Superior temporal gyrus (tissue), 1 donor: ENCODE results near the gene LSM3.

Experiments used
- DNase-seq: peaks from one replicate; pipeline ENCODE4 v3.0.0-alpha.2; 2016; ENCODE audit errors: extremely low spot score

LSM3 gene

DNA sequence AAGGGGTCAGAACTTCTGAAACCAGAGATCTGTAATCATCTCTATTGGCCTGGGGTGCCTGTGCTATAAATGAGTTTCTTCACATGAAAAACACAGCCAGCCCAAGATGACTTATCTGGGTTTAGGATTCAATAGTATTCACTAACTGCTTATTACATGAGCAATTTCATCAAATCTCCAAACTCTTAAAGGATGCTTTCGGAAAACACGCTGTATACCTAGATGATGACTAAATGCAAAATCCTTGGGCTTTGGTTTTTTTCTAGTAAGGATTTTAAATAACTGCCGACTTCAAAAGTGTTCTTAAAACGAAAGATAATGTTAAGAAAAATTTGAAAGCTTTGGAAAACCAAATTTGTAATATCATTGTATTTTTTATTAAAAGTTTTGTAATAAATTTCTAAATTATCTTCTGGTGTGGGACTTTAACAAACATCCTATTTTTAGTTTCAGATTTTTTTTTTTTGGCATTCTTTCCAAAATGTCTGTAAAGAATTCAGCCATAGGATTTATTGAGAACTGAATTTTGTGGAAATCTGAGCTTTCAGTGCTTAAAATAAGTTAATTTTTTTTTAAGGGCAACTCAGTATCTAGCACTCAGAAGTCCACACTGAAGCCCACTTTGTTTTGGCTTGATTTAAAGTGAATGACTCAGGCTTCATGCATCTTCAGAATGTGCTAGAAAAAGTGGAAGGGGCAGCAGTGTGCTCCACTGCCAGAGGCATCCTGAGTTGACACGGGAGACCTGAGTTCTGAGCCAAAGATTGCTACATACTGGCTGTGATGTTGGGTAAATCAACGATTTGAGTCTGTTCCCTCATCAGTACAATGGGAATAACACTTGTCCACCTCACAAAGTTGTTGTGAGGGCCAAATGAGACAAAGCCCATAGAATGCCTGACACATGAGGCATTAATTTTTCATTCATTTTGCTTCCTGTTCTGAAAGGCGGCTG is 35.1 kb upstream of the LSM3 start:
- DNase-seq: peak; percentile 28

DNA sequence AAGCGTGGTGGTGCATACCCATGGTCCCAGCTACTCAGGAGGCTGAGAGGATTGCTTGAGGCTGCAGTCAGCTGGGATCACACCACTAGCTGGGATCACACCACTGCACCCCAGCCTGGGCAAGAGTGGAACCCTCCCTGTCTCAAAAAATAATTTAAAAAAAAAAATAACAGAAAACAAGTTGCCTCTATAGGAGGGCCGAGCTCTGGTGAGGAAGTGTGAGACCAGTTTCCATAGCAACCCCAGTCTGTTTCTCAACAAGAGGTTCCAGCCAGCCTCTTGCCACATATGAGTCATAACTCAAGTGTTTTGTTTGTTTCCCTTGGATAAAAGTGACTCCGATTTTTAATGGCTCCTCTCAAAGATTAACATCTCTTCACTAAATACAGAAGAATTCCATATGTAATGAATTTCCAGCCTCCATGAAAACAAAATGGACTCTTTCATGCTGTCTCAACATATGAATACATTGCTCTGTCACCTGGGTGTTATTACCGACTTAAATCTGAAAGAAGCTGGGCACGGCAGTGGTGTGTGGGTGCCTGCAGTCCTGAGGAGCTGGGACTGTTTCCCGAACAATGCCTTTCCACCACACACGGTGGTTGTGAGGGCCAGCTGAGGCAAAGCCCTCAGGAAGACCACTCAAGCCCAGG is 34.1 kb upstream of the LSM3 start:
- peak; percentile 83 for DNase-seq

DNA sequence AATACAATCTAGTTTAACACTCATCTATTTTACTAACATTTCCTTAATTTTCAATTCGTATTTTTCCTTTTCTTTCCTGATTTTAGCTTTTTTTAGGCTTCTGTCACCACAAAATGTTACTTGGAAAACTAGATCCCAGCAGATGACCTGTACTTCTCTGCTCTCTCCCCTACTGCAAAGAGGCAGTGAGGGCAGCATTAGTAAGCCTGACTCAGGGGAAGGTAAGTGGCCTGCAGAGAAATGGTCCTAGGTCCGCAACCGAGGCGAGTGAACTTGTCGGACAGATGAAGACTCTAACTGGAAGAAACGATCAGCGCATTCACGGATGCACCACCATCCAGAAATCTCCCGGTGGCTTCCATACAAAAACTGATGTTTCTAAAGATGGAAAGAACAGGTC is 33.4 kb upstream of the LSM3 start:
- peak; percentile 16 for DNase-seq

DNA sequence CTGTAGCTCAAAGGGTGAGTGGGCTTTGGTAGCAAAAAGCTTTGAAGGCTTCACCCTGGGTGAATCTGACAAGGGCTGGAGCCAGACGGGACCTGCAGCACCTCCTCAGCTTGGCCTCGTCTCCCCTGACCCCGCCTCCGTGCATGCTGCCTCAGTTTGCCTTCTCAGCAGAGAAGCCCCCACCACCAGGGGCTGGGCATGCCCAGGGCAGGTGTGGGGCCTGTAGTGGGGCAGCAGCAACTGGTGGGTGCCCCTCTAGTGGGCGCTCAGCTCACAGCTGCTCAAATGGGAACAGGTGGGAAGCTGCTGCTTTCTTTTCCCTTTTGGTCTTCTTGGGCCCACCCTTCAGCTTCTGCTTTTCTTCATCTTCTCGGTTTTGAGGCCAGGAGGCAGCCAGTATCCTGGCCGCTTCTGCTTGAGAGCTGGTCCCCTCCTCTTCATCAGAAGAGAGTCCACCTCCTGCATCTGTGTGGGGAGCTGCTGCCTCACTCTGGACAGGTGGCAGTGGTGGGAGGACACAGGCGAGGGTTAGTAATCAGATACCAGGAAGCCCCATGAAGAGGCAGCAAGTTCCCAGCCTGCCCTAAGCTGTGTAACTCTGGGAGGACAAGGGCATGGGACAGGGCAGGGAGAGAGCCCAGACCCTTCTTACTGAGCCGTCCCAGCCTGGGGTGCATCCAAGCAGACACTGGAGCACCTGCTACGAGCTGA is 32.8 kb upstream of the LSM3 start:
- no peak for DNase-seq

DNA sequence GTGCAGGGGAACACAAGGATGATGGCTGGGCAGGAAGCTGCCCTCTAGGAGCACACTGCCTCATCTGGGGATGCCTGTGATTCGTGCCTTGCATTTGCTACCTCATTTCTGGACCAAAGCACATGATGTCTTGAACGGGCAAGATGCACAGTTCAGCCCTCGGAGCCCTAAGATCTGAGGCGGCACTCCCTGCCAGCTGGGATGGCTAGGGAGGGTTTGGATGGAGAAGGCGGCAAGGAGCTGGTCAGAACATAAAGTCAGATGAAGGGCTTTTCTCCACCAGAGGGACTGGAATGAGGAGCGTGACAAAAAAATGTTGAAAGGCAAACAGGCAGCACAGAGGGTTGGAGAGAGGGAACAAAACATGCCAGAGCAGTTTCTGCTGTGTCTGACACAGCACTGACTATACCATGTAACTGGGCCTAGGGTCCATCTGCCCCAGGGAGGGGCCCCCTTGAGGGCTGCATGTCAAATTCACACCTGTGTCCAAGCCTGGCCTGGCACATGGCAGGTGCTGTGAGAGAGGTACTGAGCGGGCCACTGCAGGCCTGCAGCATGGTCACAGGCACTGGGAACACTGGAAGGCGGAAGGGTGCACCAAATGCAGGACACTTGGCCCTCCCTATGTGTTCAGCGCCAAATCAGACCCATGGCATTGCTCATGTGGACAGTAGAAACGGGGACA is 32.1 kb upstream of the LSM3 start:
- DNase-seq: no peak

DNA sequence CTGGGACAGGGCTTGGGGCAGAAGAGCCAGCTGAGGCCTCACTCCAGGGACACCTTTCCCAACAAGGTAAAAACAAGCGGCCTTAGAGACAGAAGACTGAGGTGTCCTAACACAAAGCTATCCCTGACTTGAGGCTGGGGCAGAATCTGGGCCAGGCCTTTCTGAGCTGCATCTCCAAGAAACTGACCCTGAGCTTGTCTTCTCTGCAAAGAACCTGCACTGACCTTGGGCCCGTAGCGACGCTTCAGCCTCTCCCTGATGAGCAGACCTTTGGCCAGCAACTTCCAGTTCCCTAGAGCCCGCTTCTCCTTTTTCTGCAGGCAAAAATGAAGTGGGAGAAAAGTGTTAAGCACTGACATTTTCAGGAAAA is 31.6 kb upstream of the LSM3 start:
- DNase-seq: no peak

DNA sequence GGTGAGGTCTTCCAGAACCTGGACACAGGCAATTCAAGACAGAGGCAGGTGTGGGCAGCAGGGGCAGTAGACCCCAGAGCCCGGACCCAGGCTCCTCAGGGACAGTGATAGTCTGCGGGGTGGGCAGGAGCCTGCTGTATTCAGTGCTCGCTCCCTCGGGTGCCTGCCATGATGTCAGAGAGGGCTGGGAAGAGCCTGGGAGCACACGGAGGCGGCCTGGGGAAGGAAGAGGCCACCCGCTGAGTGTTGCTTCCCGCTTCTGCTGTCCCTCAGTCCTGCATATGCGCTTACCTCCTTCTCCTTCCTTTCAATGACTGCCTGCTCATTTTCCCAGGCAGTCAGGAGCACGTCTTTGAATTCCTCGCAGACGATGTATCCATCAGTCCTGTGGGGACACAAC is 31.0 kb upstream of the LSM3 start:
- no peak for DNase-seq

DNA sequence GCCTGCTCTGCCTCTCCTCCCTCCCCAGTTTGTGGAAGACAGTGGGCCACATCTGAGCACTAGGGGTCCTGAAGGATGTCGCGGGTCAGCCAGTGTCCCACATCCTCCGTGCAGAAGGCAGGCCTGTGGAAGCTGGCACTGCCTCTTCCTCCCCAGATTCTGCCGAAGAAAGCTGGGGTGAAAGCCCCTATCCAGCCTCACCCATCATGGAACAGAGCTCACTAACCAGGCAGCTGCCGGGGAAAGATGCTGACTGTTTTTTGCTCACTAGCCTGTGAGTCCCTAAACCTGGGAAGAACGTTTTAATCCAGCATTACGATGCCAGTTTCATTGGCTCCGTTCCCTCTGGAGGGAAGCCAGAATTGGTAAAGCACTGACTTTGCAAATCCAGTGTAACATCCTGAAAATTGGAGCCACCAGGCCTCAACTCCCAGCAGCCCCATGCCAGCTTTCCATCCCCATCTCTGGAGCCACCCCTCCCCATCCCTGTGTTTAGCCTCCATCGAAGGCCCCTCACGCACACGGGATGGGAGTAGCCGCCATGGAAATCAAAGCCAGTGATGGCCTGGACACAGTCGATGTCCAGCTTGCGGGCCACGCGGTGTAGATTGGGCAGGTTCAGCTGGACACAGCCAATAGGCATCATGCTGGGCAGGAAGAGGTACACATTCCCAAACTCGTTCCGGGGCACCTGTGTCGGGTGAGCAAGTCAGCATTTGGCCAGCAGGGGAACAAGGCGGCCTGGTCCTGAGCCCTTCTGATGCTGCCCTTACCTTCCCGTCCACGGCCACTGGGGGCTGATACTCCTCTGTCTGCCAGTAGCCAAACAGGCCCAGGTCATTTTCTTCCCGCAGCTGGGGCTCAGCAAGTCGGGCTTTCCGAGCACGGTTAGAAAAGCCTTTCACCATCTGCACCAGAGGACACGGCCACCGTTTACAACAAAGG is 30.3 kb upstream of the LSM3 start:
- no peak for DNase-seq

DNA sequence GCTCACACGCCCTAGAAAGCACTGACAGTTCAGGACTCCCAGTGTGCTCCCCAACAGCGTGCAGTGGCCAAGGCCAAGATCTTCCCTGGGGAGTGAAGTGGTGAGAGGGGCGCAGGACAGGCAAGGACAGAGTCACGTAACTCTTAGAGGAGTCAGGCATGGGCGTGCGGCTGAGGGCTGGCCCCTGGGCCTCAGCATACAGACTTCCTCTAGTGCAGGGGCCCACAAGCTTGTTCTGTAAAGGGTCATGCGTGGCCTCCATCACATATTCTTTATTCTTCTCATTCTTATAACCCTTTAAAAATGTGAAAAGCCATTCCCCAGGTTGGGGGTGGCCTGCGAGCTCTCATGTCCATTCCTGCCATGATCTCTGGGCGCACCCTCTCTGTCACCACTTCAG is 28.5 kb upstream of the LSM3 start:
- no peak for DNase-seq

DNA sequence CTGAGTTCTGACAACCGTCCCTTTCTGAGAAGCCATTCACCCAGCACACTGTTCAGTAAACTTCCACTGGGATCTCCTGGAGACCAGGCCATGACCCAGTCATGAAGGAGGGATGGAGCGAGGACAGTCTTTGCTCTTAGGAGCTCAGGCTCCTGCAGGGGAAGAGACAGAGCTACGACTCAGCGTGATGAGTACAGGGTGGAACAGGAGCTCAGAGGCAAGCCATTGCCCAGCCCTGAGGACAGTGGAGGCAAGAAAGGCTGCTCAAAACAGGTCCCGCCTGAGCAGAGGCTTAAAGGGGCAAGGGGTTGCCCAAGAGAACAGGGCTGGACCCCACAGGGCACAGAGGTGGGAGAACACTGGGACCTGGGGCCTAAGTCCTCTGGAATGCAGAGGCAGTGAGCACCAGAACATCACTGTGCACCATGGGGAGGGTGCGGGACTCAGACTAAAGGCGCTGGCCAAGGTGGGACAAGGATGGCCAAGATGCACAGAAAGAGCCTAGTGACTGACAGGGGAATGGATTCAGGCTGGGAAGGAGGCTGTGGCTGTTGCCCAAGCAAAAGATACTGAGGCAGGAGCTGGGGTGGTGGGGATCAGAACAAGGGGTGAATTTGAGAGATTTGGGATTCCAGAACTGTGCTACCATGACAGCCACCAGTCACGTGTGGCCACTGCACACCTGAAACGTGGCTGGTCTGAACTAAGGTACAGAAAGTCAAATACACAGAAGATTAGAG is 28.0 kb upstream of the LSM3 start:
- no peak for DNase-seq

DNA sequence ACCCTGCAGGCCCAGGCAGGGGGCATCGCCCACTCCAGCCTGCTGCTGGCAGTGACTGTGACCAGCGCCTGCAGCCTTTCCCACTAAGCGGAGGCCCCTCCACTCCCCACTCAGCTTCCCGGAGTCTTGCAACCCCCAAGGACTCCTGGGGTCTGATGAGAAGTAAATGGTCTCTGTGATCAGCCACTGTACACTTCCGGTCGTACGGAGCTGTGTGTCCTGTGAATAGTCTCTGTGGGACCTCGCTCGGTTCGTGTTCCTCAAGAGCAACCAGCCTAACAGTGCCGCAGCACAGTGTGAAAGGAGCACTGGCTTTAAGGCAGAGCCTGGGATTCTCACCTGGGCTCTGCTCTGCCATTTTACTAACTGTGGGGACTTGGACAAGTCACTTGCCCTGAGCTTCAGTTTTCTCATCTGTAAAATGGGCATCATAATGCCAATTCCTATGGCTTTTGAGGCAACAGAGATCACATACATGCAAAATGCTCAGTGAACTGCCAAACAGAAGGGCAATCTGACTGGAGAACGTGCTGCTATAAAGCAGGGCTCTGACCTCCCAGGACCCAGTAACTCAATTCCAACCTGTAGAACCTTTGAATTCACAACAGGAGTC is 27.0 kb upstream of the LSM3 start:
- DNase-seq: no peak

DNA sequence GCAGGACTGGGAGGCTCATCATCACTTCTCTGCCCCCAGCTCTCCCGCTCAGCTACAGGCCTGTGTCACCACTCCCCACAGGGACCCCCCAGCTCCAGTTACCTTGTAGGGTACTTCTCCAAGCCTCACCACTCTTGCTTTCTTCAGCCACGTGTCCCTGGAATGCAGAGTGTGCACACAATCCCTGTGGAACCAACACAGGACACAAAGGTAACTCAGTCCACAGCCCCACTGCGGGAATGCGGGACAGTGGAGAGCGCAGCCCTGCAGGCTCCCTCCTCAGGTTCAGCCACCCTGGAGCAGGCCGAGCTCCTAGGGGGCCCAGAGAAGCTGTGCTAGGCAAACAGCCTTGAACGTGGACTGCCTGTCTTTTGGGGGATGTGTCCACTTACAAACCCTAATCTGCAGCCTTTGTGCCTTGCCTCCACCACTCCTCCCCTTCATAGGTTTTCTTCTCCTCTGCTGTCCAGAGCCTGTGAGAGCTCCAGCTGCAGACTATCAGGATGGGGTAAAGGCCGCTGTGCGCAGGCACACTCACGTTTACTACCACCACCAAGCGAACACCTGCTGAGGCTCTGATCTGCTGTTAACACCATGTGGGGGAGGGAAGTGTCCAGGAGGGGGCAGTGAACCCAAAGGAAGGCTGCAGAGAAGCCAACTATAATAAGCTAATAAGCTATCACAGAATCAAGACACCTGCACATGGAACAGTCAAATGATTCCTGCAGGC is 26.2 kb upstream of the LSM3 start:
- DNase-seq: no peak

DNA sequence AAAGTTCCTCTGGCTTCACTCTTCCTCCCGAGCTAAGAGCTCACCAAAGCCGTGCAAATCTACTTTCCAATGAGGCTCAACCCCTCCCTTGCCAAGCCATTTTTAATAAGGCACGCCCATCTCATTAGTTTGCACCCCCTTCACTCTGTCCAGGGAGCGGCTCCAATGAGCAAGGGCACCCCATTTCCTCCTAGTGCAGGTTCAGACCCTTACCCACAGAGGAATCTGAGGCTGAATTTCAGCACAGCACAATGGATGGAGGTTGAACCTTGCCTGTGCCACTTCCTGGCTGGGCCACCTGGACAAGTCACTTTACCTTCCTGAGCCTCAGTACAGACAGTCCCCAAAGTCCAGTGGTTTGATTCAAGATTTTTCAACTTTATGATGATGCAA is 25.7 kb upstream of the LSM3 start:
- DNase-seq: no peak

DNA sequence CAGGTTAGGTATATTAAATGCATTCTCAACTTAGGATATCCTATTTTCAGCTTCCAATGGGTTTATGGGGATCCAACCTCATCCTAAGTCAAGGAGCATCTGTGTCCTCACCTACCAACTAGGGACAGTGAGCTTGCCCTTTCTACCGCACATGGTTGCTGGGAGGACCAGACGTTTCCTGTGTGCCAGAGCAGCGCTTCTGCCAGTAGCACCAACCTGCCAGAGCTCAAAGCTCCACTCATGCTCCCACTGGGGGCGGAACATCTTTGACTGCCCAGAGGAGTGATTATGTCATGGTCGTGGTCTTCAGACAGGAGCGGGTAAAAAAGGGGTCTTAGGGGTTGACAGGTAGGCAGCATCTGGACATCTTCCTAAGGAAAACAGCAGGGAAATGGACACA is 25.0 kb upstream of the LSM3 start:
- no peak for DNase-seq

DNA sequence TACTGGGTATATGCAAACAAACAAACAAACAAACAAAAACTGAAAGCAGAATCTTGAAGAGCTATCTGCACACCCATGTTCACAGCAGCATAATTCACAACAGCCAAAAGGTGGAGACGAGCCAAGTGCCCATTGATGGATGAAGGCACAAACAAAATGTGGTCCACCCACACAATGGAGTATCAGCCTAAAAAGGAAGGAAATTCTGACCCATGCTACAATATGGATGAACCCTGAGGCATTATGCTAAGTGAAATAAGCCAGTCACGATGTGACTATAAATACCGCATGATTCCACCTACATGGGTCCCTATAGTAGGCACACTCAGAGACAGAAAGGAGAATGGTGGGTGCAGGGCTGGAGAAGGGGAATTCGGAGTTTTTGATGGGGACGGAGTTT is 24.3 kb upstream of the LSM3 start:
- no peak for DNase-seq

DNA sequence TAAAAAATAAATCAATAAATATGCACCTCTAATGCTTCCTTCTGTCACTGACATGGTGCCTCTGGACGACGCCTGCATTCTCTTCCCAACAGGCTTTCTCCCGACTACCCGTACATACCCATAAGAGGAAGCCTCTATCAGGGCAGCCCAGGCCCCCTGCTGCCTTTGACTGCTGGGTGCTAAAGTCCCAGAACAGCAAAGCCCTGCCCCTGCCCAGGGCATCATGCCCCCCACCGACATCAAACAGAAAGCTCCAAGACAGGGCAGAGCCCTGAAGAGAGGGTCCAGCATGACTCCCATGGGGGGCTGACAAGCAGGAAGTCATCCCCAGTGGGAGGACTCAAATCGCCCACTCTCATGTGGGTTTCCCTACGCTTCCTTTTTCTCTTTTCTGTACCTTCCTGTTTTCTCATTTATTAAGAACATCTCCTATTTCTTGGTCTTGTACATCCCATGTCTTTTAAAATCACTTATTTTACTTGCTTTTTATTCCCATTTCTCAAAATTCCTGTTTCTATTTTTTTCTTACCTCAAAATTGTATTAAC is 23.6 kb upstream of the LSM3 start:
- DNase-seq: no peak

DNA sequence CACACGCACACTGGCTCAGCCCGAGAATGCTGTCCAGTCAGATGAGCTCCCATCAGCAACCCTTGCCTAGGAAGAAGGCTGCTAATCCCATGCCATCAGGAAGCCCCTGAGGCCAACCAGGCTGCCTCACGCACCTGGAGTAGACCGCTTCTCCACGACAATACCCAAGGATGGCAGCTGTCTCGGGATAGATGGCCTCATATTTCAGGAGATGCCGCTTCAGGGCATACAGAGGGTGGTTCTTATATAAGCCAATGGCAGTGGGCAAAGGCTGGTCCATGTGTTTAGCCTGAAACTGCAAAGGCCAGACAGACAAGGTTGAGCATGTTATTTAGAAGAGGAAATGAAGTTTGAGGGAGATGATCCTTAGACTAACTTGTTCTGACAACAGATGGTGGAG is 22.4 kb upstream of the LSM3 start:
- DNase-seq: no peak

DNA sequence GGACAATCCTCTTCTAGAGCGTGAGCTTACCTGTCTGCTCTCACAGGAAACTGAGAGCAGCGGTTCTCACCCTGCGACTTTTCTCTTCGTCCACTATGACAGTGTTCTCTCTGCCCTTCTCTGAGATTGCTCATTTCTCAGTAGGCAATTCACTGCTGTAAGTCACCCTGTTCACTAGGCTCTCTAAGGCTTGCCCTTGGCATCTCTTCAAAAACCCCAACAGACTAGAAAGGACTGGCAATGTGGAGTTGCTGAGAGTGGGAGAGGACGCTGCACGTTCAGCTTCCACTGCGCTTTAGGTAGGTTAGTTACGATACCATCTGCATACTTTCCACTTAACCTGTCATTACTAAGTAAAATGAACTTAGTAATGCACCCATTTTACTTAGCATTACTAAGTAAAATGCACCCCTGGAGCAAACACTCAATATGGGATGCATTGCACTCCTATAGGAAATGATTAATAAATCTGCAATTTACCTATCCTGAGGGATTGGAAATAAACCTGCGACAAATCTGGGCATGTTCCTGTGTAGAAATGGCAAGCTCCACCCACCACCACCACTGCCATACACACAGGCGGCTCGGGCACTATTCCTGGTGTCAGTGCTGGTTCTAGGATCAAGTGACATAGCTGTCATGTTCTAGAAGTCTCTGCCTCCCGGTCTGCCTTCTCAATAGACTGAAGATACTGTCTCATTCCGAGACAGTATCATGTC is 21.6 kb upstream of the LSM3 start:
- no peak for DNase-seq
